ENCODE measurements around the gene C4B.
"Not testable (repeated sequence)": the region's sequence is repeated elsewhere in the genome, so short reads cannot be mapped to it uniquely, and the experiment has no call there.

Gene C4B

GRCh38 chr6:32037598-32038524 is 23.3 kb downstream of the C4B start, which contains the start of gene CYP21A2:
Gene CYP21A2, plus strand, starts transcription at chr6:32038415. Its CDS starts 8 bp downstream, at chr6:32038423.
- DNase-seq, result not testable (repeated sequence)

- DNase-seq, result not testable (repeated sequence)
Observed at GRCh38 chr6:32038878-32039277, 24.3 kb downstream of the C4B start.

GRCh38 chr6:32039321-32040274 is 25.0 kb downstream of the C4B start:
- DNase-seq, result not testable (repeated sequence)

- not testable (repeated sequence) for DNase-seq
Observed at GRCh38 chr6:32040299-32041049, 25.9 kb downstream of the C4B start.

- not testable (repeated sequence) for DNase-seq
Observed at GRCh38 chr6:32041050-32041321, 26.4 kb downstream of the C4B start.

- DNase-seq, result not testable (repeated sequence)
Observed at GRCh38 chr6:32041385-32041784, 26.8 kb downstream of the C4B start.

- DNase-seq, result not testable (repeated sequence)
Observed at GRCh38 chr6:32042276-32042675, 27.7 kb downstream of the C4B start.

- not testable (repeated sequence) for DNase-seq
Observed at GRCh38 chr6:32043589-32044380, 29.2 kb downstream of the C4B start.

GRCh38 chr6:32044916-32045315 is 30.3 kb downstream of the C4B start:
- not testable (repeated sequence) for DNase-seq

- DNase-seq, result no peak
Observed at GRCh38 chr6:32045811-32046449, 31.3 kb downstream of the C4B start.

- no peak for DNase-seq
Observed at GRCh38 chr6:32046450-32047083, 32.0 kb downstream of the C4B start.

- DNase-seq, result no peak
Observed at GRCh38 chr6:32047084-32047478, 32.5 kb downstream of the C4B start.

GRCh38 chr6:32047539-32047854 is 32.9 kb downstream of the C4B start:
- DNase-seq, result no peak

- peak; percentile 49 to 63 for DNase-seq
Observed at GRCh38 chr6:32047855-32048766, 33.5 kb downstream of the C4B start.

- DNase-seq, result not testable (repeated sequence)
Observed at GRCh38 chr6:32049149-32049548, 34.6 kb downstream of the C4B start.

GRCh38 chr6:32049736-32050135 is 35.1 kb downstream of the C4B start:
- DNase-seq, result not testable (repeated sequence)

GRCh38 chr6:32050562-32050961 is 36.0 kb downstream of the C4B start:
- DNase-seq, result no peak

GRCh38 chr6:32052626-32053025 is 38.0 kb downstream of the C4B start:
- not testable (repeated sequence) for DNase-seq

- DNase-seq, result not testable (repeated sequence)
Observed at GRCh38 chr6:32053314-32053713, 38.7 kb downstream of the C4B start.

GRCh38 chr6:32055756-32056155 is 41.2 kb downstream of the C4B start:
- DNase-seq, result not testable (repeated sequence)

Measured in activated CD4-positive, alpha-beta T cell treated with anti-CD3 and anti-CD28 coated beads for 4 hours (primary cell).